Neural progenitor cell (in vitro differentiated cells): ENCODE data around the gene VEPH1.

Source experiments
- CTCF ChIP-seq: fragments of 200-600 bp; sonication (generic); IDR thresholded peaks from 2 replicates; pipeline ENCODE4 v1.5.1; 2017; ENCODE audit warnings: antibody characterized with exemption, mild to moderate bottlenecking
- EZH2 ChIP-seq: fragments of 200-600 bp; sonication (generic); IDR thresholded peaks from 2 replicates; pipeline ENCODE4 v1.6.1; 2017; ENCODE audit warnings: antibody characterized with exemption, mild to moderate bottlenecking, moderate library complexity

- peak; percentile 77 for TF ChIP-seq CTCF
- no peak for TF ChIP-seq EZH2
These were observed 9.3 kb downstream of the VEPH1 start for GRCh38 chr3:157493627-157494550.
